Measurements from ENCODE around the gene UACA.
"Not testable (repeated sequence)": the region's sequence is repeated elsewhere in the genome, so short reads cannot be mapped to it uniquely, and the experiment has no call there.

Gene UACA

DNA sequence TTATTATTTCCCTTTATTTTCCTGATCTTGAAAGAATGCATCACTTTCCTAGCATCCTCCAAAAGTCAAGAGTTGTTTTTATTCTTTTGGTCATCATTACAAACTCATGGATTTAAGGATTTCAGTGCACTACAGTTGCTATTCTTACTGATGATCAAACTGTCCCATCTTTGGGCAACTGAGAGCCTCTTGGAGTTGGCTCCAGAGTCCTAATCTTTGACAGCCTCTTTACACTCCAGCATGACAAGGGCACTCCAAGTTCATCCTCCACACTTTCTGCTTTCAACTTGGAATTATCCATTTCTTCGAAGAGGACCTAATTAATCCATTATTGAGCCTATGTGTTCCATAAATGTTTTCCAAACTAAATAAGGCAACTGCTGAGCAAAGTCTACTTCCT, 5.7 kb downstream of the UACA start:
- Histone ChIP-seq H3K9me3 (ENCODE audit: low read length) (no peaks in the 10 kb centered on the region), H2AFZ (ENCODE audit: low read depth, low read length) (no peak overlapping the region), H3K27me3 (ENCODE audit: insufficient read depth, low read length) (no peaks in the 10 kb centered on the region), H3K36me3 (ENCODE audit: insufficient read depth, low read length) (no peaks in the 10 kb centered on the region), H3K4me1 (ENCODE audit: insufficient read depth, low read length) (peaks cover 6% of the 10 kb centered on the region), H3K4me3 (ENCODE audit: low read length) (no peak overlapping the region)

DNA sequence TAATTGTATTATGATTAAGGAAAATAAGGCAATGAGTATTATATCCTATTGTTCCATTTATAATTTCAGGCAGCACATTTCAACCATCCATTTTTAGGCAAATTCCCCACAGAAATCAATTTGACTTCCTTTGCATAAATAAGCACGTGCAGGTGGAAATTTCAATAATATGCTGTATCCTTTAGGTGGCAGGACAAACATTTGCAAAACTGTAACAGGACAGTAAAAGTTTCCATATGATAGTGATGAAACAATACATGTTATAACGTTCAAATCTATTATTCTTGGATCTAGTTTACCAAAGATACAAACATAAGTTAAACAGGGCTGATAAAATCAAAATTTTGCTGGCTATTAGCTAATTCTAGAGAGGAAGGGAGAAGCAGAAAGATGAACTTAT, 8.5 kb downstream of the UACA start:
- Histone ChIP-seq H3K4me3 (ENCODE audit: low read length) (no peak overlapping the region), H3K9me3 (ENCODE audit: low read length) (no peaks in the 10 kb centered on the region), H2AFZ (ENCODE audit: low read depth, low read length) (no peak overlapping the region), H3K36me3 (ENCODE audit: insufficient read depth, low read length) (no peaks in the 10 kb centered on the region), H3K27me3 (ENCODE audit: insufficient read depth, low read length) (no peaks in the 10 kb centered on the region), H3K4me1 (ENCODE audit: insufficient read depth, low read length) (no peaks in the 10 kb centered on the region)

DNA sequence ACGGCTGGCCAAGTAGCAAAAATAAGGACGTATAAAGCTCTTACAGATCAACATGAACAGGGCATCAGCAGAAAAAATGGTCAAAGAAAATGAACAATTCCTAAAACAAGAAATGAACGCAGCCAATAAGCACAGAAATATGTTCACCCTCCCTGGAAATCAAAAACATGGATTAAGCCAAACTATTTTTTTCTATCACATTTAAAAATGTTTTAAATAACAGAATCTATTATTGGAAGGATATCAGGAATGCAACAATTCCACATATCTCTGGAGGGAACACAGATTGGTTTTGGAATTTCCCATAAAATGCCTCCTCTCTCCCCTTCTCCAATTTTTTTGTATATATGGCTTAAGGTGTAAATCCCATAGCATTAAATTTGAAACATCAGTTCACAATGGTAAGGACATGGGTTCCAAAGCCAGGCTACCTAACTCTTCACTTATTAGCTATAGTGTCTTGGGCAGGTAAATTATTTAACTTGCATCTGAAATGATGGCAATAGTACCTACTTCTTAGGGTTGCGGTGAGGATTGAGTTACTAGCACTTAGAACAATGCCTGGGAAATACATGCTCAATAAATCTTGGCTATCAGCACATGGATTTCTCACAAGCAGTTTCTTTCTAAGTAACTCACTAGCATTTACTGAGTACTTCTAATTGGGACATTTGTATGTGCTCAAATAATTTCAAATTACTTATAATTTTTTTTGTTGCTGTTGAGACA, 10.1 kb downstream of the UACA start:
- H3K4me3 ChIP-seq (ENCODE audit: low read length): no peak overlapping the region

DNA sequence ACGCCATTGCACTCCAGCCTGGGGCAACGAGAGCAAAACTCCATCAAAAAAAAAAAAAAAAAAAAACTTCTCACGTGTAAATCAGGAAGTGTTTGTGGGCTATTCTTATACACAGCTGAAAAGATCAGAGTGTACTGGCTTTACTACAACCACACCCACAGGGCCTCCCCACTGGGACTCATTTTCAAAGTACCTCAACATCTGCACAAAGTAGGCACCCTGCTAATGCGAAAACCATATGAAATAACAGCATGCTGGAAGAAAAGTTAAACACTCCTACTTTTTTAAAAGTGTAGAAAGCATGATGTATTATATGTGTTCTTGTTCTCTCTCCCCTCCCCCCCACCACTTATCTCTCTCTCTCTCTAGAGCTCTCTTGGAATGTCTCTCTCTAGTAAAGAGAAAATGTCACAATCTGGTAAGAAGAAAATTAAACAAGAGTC, 11.1 kb downstream of the UACA start:
- Histone ChIP-seq H3K4me1 (ENCODE audit: insufficient read depth, low read length) (no peaks in the 10 kb centered on the region), H3K9me3 (ENCODE audit: low read length) (no peaks in the 10 kb centered on the region), H3K4me3 (ENCODE audit: low read length) (no peak overlapping the region), H3K36me3 (ENCODE audit: insufficient read depth, low read length) (no peaks in the 10 kb centered on the region), H2AFZ (ENCODE audit: low read depth, low read length) (no peak overlapping the region), H3K27me3 (ENCODE audit: insufficient read depth, low read length) (no peaks in the 10 kb centered on the region)

More for the DNA sequence above, 10.1 kb downstream of the UACA start:
- H3K36me3 ChIP-seq (ENCODE audit: insufficient read depth, low read length): no peaks in the 10 kb centered on the region
- H2AFZ ChIP-seq (ENCODE audit: low read depth, low read length): no peak overlapping the region
- no peaks in the 10 kb centered on the region for H3K4me1 ChIP-seq (ENCODE audit: insufficient read depth, low read length)
- no peaks in the 10 kb centered on the region for H3K9me3 ChIP-seq (ENCODE audit: low read length)
- H3K27me3 ChIP-seq (ENCODE audit: insufficient read depth, low read length): no peaks in the 10 kb centered on the region

DNA sequence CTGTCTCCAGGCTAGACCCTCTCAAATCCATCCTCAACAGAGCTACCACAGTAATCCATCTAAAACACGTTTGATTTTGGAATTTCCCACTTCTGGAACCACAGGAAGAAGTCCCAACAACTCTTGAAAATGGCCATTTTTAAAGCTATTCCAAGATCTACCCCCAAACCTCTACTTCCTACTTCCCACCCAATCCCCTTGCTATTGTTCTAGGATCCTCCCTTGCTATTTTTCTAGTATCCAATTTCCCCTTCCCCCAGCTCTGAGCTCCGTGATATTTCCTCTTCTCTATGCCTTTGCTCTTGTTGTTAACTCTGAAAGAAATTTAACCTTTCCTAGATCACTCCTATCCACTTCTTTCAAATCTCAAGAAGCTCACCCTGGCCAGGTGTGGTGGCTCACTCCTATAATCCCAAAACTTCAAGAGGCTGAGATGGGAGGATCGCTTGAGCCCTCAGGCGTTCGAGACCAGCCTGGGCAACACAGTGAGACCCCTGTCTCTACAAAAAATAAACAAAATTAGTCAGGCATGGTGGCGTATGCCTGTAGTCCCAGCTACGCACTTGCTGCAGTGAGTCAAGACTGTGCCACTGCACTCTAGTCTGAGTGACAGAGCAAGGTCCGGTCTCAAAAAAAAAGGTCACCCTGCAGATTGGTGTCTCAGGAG, 13.0 kb downstream of the UACA start:
- Histone ChIP-seq H3K4me3 (ENCODE audit: low read length) (no peak overlapping the region), H3K27me3 (ENCODE audit: insufficient read depth, low read length) (no peaks in the 10 kb centered on the region), H3K4me1 (ENCODE audit: insufficient read depth, low read length) (no peaks in the 10 kb centered on the region), H3K36me3 (ENCODE audit: insufficient read depth, low read length) (no peaks in the 10 kb centered on the region), H3K9me3 (ENCODE audit: low read length) (no peaks in the 10 kb centered on the region), H2AFZ (ENCODE audit: low read depth, low read length) (no peak overlapping the region)

DNA sequence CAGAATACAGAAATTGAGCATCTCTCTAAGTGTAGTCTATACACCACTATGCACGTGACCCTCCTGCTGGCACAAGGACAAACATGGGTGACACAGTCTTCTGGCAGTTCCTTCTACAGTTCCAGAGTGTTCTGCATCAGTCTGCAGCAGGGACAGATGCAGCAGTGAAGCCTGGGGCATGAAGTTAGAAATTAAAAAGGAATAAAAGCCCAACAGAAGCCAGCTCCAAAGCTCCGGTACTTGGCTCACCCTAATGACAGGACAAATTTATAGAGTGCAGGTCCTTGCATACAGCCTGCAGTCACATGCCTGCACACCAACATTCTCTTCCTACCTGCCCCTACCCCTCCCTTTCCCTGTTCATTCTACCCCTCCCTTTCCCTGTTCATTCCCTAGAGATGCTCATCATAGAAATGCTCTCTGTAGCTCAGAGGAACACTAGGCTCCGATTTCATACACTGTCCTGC, 15.0 kb downstream of the UACA start:
- H3K4me3 ChIP-seq (ENCODE audit: low read length): no peak overlapping the region
- no peak overlapping the region for H2AFZ ChIP-seq (ENCODE audit: low read depth, low read length)
- H3K27me3 ChIP-seq (ENCODE audit: insufficient read depth, low read length): no peaks in the 10 kb centered on the region
- H3K9me3 ChIP-seq (ENCODE audit: low read length): no peaks in the 10 kb centered on the region
- no peaks in the 10 kb centered on the region for H3K36me3 ChIP-seq (ENCODE audit: insufficient read depth, low read length)
- no peaks in the 10 kb centered on the region for H3K4me1 ChIP-seq (ENCODE audit: insufficient read depth, low read length)

DNA sequence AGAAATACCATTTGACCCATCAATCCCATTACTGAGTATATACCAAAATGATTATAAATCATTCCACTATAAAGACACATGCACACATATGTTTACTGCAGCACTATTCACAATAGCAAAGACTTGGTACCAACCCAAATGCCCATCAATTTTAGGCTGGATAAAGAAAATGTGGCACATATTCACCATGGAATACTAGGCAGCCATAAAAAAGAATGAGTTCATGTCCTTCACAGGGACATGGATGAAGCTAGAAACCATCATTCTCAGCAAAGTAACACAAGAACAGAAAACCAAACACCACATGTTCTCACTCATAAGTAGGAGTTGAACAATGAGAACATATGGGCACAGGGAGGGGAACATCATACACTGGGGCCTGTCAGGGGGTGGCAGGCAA, 16.8 kb downstream of the UACA start:
- not testable (repeated sequence) for H3K27me3 ChIP-seq (ENCODE audit: insufficient read depth, low read length)

DNA sequence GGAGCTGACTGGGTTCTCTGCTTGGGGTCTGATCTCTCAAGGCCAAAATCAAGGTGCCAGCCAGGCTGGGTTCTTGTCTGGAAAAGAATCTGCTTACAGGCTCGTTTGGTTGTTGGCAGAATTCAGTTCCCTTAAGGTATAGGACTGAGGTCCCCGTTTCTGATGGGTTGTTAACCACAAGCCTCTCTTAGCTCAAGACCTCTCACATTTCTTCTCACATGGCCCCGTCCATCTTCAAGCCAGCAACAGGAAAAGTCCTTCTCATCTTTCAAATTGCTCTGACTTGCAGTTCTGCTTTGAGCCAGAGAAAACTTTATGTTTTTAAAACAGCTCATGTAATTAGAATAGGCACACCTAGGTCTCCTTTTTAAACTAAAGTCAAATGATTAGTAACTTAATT, 20.4 kb downstream of the UACA start:
- H3K4me1 ChIP-seq (ENCODE audit: insufficient read depth, low read length): no peaks in the 10 kb centered on the region
- no peaks in the 10 kb centered on the region for H3K27me3 ChIP-seq (ENCODE audit: insufficient read depth, low read length)
- H2AFZ ChIP-seq (ENCODE audit: low read depth, low read length): no peak overlapping the region
- H3K4me3 ChIP-seq (ENCODE audit: low read length): no peak overlapping the region
- no peaks in the 10 kb centered on the region for H3K36me3 ChIP-seq (ENCODE audit: insufficient read depth, low read length)
- no peaks in the 10 kb centered on the region for H3K9me3 ChIP-seq (ENCODE audit: low read length)

More for the DNA sequence above, 16.8 kb downstream of the UACA start:
- H2AFZ ChIP-seq (ENCODE audit: low read depth, low read length); H3K4me3 ChIP-seq (ENCODE audit: low read length); H3K9me3 ChIP-seq (ENCODE audit: low read length); H3K4me1 ChIP-seq (ENCODE audit: insufficient read depth, low read length); H3K36me3 ChIP-seq (ENCODE audit: insufficient read depth, low read length): not testable (repeated sequence)

DNA sequence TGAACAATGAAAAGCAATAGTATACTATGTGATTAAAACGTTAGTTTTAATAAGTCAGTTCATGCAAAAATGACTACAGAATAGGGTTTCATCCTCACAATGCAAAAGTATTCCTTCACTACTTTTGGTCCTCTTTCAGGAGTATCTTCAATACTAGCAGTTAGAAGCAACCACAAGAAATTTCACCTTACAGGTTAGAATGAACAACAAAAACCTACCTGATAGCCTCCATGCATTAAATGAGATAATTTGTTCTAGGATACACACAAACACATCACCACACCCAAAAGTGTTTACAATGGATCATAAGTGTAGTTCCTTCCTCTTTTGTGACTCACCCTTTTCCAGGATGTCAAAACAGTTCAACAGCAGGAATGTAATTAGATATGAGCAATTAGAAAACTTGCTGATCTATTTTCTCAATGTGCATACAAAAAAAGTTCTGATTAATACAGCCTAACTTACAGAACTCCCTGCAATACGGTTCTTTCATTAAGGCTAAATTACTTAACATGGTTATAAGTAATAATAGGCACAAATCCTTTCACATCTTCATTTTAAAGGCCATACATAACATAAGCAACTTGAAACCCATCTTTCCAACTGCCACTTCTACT, 21.6 kb downstream of the UACA start:
- Histone ChIP-seq H3K27me3 (ENCODE audit: insufficient read depth, low read length) (no peaks in the 10 kb centered on the region), H3K36me3 (ENCODE audit: insufficient read depth, low read length) (no peaks in the 10 kb centered on the region), H3K9me3 (ENCODE audit: low read length) (no peaks in the 10 kb centered on the region), H2AFZ (ENCODE audit: low read depth, low read length) (no peak overlapping the region), H3K4me1 (ENCODE audit: insufficient read depth, low read length) (no peaks in the 10 kb centered on the region), H3K4me3 (ENCODE audit: low read length) (no peak overlapping the region)

DNA sequence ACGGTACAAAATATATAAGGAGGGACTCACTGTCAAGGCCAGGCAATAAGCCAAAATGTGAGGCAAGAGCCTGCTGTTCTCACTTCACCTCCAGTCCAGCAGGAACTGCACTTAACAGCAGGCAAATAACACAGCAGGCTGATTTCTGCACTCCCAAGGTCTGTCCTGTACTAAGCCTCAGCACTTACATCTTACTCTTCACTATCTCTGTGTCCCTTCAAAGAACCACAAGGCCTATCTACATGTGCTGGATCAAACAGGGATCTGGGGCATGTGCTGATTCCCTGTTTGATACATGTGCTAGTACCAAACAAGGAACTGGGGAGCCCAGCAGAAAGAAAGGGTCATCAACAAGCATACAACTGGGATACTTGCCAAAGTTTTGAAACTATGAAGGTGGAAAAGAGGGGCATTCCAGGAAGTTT, 22.2 kb downstream of the UACA start:
- Histone ChIP-seq H3K27me3 (ENCODE audit: insufficient read depth, low read length) (no peaks in the 10 kb centered on the region), H3K9me3 (ENCODE audit: low read length) (no peaks in the 10 kb centered on the region), H3K4me1 (ENCODE audit: insufficient read depth, low read length) (no peaks in the 10 kb centered on the region), H2AFZ (ENCODE audit: low read depth, low read length) (no peak overlapping the region), H3K36me3 (ENCODE audit: insufficient read depth, low read length) (no peaks in the 10 kb centered on the region), H3K4me3 (ENCODE audit: low read length) (no peak overlapping the region)

DNA sequence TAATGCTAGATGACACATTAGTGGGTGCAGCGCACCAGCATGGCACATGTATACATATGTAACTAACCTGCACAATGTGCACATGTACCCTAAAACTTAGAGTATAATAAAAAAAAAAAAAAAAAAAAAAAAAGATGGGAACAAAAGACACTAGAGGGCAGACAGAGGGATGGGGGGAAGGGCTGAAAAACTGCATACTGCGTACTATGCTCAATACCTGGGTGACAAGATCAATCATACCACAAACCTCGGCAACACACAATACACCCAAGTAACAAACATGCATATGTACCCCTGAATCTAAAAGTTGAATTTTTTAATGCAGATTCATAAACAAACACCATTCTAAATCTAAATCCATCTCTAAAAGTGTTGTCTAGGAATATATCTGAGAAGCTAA, 28.3 kb downstream of the UACA start:
- H3K36me3 ChIP-seq (ENCODE audit: insufficient read depth, low read length); H3K4me3 ChIP-seq (ENCODE audit: low read length): not testable (repeated sequence)

DNA sequence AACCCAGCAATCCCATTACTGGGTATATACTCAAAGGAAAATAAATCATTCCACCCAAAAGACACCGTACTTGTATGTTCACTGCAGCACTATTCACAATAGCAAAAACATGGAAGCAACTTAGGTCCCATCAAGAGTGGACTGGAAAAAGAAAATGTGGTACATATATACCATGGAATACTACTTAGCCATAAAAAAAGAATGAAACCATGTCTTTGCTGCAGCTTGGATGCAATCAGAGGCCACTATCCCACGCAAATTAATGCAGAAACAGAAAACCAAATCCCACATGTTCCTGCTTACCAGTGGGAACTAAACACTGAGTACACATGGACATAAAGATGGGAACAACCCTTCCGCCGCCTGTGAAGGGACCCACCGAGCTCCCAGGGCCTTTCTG, 34.2 kb downstream of the UACA start:
- H2AFZ ChIP-seq (ENCODE audit: low read depth, low read length): no peak overlapping the region
- H3K4me3 ChIP-seq (ENCODE audit: low read length): no peak overlapping the region
- no peaks in the 10 kb centered on the region for H3K27me3 ChIP-seq (ENCODE audit: insufficient read depth, low read length)
- no peaks in the 10 kb centered on the region for H3K4me1 ChIP-seq (ENCODE audit: insufficient read depth, low read length)
- no peaks in the 10 kb centered on the region for H3K9me3 ChIP-seq (ENCODE audit: low read length)
- H3K36me3 ChIP-seq (ENCODE audit: insufficient read depth, low read length): no peaks in the 10 kb centered on the region

More for the DNA sequence above, 28.3 kb downstream of the UACA start:
- not testable (repeated sequence) for H3K27me3 ChIP-seq (ENCODE audit: insufficient read depth, low read length); H2AFZ ChIP-seq (ENCODE audit: low read depth, low read length); H3K9me3 ChIP-seq (ENCODE audit: low read length); H3K4me1 ChIP-seq (ENCODE audit: insufficient read depth, low read length)

DNA sequence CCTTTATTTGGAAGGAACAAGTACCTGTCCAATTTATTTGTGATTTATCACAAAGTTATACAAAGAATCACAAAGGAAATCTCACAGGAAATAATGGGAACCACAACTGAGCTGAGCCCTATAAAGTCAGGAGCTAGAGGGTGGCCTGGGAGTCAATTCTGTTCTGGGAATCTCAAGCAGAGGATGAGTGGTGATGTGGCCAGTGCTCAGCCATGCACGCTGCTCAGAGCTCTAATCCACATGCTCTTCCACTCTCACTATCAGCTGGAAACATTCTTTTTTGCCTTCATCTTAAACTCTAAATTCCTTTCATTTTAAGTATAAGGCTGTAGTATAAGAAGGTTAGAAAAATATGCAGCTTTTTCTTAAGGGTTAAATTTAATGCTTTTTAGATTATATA, 36.6 kb downstream of the UACA start:
- Histone ChIP-seq H3K9me3 (ENCODE audit: low read length) (no peaks in the 10 kb centered on the region), H3K4me3 (ENCODE audit: low read length) (no peak overlapping the region), H3K36me3 (ENCODE audit: insufficient read depth, low read length) (no peaks in the 10 kb centered on the region), H3K4me1 (ENCODE audit: insufficient read depth, low read length) (no peaks in the 10 kb centered on the region), H3K27me3 (ENCODE audit: insufficient read depth, low read length) (no peaks in the 10 kb centered on the region), H2AFZ (ENCODE audit: low read depth, low read length) (no peak overlapping the region)

Measured in neuron (in vitro differentiated cells).